DMS153 treated with DMSO at 0.1 percent for 48 hours (cell line): Measurements from ENCODE around the gene C5AR2.
"Not testable (repeated sequence)": the region's sequence is repeated elsewhere in the genome, so short reads cannot be mapped to it uniquely, and the experiment has no call there.

Source experiments
- DNase-seq: peaks from one replicate; lab custom pipeline; 2025; ENCODE audit not compliant: unreplicated experiment; lab: John Stamatoyannopoulos, UW

Gene C5AR2

DNA sequence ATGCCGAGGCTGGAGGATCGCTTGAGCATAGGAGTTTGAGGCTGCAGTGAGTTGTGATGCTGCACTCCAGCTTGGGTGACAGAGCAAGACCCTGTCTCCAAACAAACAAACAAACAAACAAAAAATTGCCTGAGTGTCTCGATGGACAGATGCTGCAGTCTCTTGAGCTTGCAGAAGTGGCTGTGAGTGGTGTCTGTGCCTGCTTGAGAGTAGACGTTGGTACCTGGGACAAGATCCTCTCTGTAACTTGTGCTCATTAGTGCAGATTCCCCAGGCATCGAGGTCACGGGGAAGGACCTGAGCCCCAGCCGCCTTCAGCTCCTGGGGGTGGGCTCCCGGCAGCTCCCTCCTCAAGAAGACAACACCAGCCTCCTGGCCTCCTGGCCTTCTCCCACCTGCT lies 8.6 kb upstream of the C5AR2 start:
- DNase-seq, result no peak

DNA sequence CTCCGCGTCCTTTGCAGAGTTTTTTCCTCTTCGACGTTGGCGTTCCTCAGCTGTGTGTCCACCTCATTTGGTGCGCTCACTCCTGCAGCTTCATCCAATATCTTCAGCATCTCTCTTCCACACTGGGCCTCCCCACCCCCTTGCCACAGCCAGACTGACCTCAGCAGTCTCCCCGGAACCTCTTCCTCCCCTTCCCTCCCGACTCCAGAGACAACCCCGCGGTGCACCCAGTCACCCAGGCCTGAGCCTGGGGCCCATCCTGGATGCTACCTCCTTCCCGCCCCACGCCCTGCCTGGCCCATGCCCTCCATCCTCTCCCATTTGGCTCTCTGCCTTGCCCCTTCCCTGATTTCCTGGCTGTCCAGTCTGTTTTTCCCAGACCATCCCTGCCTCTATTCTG lies 8.1 kb upstream of the C5AR2 start:
- DNase-seq, result no peak

DNA sequence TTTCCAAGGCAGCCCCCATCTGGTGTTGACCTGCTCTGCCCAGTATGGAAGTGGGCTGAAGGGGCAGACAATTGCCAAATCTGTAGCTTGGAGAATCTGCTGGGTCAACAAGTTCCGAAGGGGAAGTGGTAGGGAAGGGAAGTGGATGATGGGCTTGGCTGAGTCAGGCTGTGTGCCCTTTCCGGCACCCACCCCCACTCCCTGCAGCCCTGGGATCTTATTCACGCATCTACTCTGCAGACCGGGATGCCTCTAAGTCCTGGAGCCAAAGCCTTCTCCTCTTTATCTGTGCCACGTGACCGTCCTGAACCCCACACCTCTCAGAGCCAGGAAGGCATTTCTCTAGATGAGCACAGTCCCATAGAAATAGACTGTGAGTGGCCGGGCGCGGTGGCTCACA lies 7.5 kb upstream of the C5AR2 start:
- no peak for DNase-seq

DNA sequence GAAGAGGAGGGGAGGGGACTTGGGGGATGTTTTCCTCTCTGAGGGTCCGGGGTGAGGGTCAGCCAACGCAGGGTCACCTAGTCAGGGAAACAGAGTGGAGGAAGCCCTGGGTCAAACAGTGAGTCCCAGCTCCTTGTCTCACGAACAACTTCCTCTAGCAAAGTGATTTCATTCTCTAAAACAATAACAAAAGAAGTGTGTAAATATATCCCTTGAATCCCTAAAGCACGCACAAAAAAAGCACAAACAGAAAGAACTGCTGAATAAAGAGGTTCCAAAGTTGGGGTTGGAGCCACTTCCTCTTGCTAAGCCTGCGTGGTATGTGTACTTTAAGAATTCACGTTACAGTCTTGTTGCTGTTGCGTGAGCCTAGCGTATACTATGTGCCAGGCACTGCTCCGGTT lies 1.5 kb upstream of the C5AR2 start:
- no peak for DNase-seq

DNA sequence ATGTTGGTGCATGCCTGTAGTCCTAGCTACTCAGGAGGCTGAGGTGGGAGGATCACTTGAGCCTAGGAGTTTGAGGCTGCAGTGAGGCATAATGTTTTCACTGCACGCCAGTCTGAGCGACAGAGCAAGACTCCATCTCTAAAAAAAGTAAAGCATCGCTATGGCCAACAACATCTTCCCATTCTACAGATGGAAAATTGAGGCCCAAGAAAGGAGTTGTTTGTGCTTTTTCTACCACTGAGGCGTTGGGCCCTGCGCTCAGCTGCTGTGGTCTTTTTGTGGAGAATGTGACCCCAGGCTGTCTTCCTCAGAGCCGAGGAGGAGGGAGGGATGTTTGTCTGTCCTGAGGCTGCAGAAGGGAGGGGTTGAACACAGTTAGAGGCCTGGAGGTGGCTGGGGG lies 485 bp upstream of the C5AR2 start:
- DNase-seq, result no peak

DNA sequence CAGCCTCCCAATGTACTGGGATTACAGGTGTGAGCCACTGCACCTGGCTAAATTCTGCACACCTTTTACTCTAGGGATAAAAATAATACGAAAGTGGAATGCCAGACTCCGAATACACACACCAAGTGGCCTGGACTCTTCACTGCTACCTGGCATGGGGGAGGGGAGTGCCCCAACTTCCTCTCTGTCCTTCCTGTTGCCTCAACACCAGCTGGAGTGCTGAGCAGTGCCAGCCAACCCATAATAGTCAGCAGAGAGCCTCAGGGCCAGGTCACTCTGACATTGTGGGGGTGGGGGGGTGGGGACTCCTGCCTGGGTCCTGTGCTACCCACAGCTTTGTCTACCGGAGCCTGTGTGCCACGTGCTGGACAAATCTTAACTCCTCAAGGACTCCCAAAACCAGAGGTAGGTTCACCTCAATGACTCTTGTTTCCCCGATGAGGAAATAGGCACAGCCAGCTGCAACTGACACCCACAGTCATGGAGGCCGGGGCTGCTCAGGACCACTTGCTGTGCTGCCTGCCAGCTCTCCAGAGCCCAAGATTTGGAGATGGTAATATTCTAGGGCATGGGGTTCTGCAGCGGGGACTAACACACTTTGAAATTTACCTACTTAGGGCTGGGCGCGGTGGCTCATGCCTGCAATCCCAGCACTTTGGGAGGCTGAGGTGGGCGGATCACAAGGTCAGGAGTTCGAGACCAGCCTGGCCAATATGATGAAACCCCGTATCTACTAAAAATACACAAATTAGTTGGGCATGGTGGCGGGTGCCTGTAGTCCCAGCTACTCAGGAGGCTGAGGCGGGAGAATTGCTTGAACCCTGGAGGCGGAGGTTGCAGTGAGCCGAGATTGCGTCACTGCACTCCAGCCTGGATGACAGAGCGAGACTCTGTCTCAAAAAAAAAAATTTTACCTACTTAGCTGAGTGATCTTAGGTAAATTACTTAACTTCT lies 5.1 kb downstream of the C5AR2 start:
- peak; percentile 29 for DNase-seq

DNA sequence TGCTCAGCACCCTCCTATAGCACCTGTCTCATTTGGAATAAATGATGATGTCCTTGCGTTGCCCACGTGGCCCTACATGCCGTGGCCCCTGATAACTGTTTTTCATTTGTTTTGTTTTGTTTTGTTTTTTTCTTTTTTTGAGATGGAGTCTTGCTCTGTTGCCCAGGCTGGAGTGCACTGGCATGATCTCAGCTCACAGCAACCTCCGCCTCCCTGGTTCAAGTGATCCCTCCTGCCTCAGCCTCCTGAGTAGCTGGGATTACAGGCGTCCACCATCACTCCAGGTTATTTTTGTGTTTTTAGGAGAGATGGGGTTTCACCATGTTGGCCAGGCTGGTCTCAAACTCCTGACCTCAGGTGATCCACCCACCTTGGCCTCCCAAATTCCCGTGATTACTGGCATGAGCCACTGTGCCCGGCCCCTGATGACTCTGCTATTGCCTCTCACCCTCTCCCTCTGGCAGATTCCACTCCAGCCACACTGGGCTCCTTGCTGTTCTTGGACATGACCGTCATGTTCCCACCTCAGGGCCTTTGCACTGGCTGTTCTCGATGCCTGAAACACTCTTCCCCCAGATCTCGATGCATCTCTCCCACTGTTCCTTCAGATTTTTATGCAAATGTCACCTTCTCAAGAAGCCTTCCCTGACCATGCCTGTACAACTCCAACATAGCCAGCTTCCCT lies 7.4 kb downstream of the C5AR2 start:
- no peak for DNase-seq

DNA sequence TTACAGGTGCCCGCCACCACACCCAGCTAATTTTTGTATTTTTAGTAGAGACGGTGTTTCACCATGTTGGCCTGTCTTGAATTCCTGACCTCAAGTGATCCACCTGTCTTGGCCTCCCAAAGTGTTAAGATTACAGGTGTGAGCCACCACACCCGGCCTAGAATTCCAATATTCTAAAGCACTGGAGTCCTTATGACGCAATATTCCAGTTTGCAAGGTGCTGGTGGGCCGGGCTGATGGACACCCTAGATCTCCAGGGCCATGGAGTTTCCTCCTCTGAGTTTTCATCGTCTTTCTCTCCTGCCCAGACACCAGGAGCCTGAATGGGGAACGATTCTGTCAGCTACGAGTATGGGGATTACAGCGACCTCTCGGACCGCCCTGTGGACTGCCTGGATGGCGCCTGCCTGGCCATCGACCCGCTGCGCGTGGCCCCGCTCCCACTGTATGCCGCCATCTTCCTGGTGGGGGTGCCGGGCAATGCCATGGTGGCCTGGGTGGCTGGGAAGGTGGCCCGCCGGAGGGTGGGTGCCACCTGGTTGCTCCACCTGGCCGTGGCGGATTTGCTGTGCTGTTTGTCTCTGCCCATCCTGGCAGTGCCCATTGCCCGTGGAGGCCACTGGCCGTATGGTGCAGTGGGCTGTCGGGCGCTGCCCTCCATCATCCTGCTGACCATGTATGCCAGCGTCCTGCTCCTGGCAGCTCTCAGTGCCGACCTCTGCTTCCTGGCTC lies 8.7 kb downstream of the C5AR2 start:
- no peak for DNase-seq

DNA sequence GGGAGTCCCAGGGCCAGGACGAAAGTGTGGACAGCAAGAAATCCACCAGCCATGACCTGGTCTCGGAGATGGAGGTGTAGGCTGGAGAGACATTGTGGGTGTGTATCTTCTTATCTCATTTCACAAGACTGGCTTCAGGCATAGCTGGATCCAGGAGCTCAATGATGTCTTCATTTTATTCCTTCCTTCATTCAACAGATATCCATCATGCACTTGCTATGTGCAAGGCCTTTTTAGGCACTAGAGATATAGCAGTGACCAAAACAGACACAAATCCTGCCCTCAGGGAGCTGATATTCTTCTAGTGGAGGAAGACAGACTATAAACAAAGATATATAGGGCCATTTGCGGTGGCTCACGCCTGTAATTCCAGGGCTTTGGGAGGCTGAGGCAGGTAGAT lies 9.8 kb downstream of the C5AR2 start:
- no peak for DNase-seq

DNA sequence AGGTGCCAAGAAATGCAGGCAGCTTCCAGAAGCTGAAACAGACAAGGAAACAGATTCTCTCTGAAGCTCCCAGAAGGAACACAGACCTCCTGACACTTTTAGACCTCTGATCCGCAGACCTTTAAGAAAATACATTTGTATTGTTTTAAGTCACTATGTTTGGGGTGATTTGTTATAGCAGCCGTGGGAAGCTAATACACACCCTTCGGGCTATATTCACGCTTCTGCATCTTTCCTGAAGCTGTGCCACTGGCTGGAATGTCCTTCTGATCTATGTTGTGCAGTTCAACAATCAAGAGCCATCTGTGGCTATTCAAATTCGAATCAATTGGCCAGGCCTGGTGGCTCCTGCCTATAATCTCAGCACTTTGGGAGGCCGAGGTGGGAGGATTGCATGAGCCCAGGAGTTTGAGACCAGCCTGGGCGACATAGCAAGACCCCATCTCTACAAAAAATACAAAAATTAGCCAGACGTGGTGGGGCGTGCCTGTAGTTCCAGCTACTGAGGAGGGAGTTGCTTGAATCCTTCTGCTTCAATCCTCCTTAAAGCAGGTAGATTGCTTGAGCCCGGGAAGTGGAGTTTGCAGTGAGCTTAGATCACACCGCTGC lies 11.3 kb downstream of the C5AR2 start:
- no peak for DNase-seq

DNA sequence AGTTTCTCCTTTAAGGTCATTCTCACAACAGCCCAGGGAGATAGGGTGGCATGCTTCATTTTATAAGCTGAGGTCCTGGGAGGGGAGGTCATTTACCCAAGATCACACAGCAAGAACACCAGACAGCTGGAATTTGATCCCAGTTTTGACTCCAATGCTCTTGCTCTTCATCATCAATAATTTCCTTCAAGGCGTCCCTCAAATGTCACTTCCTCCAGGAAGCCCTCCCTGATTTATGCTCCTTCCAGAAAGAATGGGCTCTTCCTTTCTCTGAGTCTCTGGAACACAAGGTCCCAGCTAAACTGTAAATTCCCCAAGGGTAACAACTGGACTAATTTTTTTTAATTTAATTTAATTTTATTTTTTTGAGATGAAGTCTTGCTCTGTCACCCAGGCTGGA lies 12.4 kb downstream of the C5AR2 start:
- no peak for DNase-seq

DNA sequence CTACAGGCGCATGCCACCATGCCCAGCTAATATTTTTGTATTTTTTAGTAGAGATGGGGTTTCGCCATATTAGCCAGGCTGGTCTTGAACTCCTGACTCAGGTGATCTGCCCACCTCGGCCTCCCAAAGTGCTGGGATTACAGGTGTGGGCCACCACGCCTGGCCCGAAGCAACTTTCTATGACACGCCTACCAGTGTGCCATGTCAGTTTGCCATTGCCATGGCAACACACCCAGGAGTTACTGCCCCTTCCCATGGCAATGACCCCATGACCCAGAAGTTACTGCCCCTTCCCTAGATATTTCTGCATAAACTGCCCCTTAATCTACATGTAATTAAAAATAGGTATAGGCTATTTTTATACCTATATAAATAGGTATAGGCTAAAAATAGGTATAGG lies 14.0 kb downstream of the C5AR2 start:
- DNase-seq, result not testable (repeated sequence)

DNA sequence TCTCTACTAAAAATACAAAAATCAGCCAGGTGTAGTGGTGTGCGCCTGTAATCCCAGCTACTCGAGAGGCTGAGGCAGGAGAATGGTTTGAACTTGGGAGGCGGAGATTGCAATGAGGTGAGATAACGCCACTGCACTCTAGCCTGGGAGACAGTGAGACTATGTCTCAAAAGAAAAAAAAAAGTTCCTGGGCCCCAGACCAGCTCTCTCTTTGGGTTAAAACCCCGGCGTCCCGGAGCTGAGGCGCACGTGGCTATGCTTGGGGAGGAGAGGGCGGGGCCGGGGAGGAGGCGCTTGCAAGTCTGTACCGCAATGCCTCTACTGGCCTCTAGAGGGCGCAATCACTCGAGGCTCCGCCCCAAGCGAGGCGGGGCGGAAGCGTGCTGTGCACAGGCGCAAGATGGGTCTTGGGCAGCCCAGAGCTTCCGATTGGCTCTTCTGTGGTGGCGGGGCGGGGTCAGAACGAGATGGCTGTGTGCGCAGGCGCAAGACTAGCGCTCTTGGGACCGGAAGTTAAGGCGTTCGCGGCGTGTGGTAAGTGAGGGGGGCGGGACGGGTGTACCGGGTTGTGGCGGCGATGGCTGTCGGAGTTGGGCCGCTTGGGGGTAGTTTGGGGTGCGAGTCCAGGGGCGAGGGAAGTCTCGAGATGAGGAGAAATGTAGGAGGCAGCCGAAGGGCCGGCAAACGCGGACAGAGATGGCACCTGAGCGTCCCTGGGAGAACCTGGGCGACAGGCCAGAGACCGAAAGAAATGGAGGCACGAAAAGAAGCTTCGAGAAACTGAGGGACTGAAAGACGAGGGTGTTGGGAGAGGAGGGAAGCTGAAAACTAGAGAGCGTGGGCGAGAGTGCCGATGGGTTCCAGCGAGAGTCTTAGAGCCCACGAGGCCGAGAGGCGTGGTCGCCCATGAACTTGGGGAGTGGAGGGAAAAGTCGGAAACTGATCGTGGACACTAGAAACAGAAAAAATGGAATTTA lies 17.1 kb downstream of the C5AR2 start, which contains the start of gene DHX34:
Gene DHX34 (plus strand): TSS at position 497 of the 977 bp plus-strand sequence. CDS start 3,716 bp downstream, outside the sequence.
- peak; percentile 95 for DNase-seq

DNA sequence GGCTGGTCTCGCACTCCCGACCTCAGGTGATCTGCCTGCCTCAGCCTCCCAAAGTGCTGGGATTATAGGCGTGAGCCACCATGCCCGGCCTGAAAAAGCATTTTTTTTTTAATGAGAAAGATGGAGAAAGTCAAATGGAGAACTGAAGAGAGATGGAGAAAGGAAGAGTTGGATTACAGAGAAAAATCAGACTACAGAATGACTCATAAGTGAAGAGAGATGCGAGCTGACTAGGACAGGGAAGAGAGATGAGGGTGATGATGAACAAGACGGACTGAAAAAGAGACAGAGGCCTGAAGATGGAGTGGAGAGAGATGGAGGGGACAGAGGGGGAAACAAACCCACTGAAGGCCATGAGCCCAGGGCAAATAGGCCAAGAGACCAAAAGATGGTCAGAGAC lies 18.7 kb downstream of the C5AR2 start:
- no peak for DNase-seq

DNA sequence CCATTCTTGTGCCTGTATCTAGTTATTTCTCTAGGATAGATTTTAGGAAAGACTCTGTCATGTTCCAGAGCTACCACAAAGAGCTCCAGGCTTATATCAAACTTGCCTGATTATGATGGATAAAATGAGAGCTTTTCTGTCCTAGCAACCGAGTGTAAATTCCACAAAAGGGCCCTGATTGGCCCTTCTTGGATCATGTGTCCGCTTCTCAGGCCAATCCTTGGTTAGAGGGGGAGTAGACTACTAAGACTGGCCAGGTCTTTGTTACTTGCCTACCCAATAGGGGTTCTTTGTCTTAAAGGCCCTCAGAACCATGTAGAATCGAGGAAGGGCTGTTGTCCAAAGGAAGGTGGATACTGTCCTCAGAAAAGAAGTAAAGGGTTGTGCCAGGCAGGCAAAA lies 19.6 kb downstream of the C5AR2 start:
- DNase-seq, result no peak

DNA sequence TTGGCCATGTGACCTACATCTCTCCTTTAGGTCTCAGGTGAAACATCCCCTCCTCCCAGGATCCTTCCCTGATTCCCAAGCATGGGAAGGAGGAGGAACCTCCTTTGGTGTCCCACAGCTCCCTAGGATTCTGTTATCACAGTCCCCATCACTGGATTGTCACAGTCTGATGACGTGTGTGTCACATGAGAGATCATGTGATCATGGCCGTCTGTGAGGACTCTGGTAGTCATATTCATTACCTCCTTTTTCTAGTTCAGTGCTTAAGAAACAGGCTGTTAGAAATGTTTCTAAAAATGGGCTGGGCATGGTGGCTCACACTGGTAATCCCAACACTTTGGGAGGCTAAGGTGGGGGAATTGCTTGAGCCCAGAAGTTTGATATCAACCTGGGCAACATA lies 20.1 kb downstream of the C5AR2 start:
- DNase-seq, result no peak

DNA sequence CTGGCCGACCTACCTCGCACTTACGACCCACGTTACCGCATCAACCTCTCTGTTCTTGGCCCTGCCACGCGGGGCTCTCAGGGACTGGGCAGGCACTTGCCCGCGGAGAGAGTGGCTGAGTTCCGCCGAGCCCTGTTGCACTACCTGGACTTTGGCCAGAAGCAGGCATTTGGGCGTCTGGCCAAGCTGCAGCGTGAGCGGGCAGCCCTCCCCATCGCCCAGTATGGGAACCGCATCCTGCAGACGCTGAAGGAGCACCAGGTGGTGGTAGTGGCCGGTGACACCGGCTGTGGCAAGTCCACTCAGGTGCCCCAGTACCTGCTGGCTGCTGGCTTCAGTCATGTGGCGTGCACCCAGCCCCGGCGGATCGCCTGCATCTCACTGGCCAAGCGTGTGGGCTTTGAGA lies 21.3 kb downstream of the C5AR2 start:
- no peak for DNase-seq

DNA sequence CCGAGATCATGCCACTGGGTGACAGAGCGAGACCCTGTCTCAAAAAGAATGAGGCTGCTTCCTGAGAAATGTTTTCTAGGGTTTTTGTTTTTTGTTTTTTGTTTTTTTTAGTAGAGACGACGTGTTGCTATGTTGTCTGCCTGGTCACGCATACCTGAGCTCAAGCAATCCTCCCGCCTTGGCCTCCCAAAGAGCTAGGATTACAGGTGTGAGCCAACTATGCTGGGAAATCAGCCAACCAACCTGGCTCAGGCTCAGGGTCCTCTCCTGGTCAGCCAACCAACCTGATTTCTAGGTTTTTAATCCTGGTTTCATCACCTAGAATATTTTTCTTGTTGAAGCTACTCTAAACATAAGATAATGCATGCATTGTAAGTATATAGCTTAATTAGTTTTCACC lies 24.9 kb downstream of the C5AR2 start:
- no peak for DNase-seq

DNA sequence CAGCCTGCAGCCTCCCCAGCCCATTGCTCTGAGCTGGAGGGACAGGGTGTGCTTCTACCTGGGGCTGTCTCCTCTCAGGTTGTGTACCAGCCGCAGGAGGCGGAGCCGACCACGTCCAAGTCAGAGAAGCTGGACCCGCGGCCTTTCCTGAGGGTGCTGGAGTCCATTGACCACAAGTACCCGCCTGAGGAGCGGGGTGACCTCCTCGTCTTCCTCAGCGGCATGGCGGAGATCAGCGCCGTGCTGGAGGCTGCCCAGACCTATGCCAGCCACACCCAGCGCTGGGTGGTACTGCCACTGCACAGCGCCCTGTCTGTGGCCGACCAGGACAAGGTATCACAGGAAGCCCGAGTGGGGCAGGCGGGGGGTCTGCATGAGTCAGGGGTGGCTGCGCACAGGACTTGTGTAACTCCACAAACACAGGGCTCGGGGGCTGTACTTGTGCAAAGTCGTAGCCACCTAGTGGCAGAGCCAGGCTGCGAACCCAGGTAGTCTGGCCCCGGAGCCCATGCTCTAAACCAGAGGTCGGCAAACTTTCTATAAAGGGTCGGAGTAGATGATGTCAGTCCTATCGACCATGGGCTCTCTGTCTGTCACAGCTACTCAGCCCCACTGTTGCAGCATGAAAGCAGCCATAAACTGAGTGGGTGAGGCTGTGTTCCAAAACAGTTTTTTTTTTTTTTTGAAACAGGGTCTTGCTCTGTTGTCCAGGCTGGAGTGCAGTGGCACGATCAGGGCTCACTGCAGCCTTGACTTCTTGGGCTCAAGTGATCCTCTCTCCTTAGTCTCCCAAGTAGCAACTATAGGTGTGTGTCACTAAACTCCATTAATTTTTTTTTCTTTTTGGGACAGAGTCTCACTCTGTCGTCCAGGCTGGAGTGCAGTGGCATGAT lies 26.1 kb downstream of the C5AR2 start:
- DNase-seq, result no peak
